ENCODE results near the gene CGB2. TPM values are rescaled to one million over a fixed set of nuclear protein-coding genes. Genes with fewer than 3 reads are reported as not detected.

The CGB2 gene
- total RNA-seq, 1 experiment from 2014 or later = 0.77 TPM

GRCh38 chr19:49061000-49061399, 29.3 kb downstream of the CGB2 start:
- Histone ChIP-seq H3K23me2 (ENCODE audit: insufficient read length, low read depth, low read length, poor library complexity, severe bottlenecking) (peaks cover 12% of the 10 kb centered on the region), H4K20me1 (ENCODE audit: control insufficient read depth, insufficient read depth, insufficient read length) (no peaks in the 10 kb centered on the region), H2BK120ac (ENCODE audit: low read depth, low read length, poor library complexity, severe bottlenecking) (no peak overlapping the region), H3K4ac (ENCODE audit: low read depth, low read length) (no peak overlapping the region), H3K14ac (ENCODE audit: insufficient read depth, low read length) (no peak overlapping the region), H3K18ac (ENCODE audit: insufficient read length, low read depth, low read length) (no peak overlapping the region), H4K5ac (ENCODE audit: insufficient read length, low read depth, low read length) (no peak overlapping the region), H4K91ac (ENCODE audit: insufficient read length, low read depth, low read length) (no peak overlapping the region), H3K23ac (ENCODE audit: insufficient read length, low read depth, low read length) (no peak overlapping the region), H2AK5ac (ENCODE audit: insufficient read length, low read length) (no peak overlapping the region), H2AFZ (ENCODE audit: low read length) (no peak overlapping the region), H4K8ac (replicated peaks; ENCODE audit: insufficient read length, low read depth, low read length) (no peak overlapping the region), H3K9ac (ENCODE audit: extremely low read depth, insufficient read length, low read length) (no peak overlapping the region), H2BK12ac (ENCODE audit: insufficient read length, low read depth, low read length) (no peak overlapping the region), H3K79me2 (ENCODE audit: insufficient read depth, low read length) (no peaks in the 10 kb centered on the region), H2BK5ac (ENCODE audit: insufficient read length, low read length) (no peak overlapping the region), H3K9me3 (ENCODE audit: control insufficient read depth, low read depth, low read length) (no peaks in the 10 kb centered on the region), H3K4me1 (ENCODE audit: insufficient read depth, low read length) (peaks cover 2% of the 10 kb centered on the region; the same call in 1 of the 2 replicates), H3K56ac (ENCODE audit: insufficient read length, low read depth, low read length) (no peak overlapping the region), H2BK15ac (ENCODE audit: low read depth, low read length) (no peak overlapping the region), H3K27me3 (ENCODE audit: insufficient read depth, low read length) (peaks cover 15% of the 10 kb centered on the region; the same call in 1 of the 2 replicates), H3T11ph (ENCODE audit: low read length) (no peak overlapping the region), H3K27ac (ENCODE audit: insufficient read length, low read depth, low read length) (no peak overlapping the region), H2BK20ac (ENCODE audit: low read depth, low read length, poor library complexity, severe bottlenecking) (no peak overlapping the region), H3K4me2 (ENCODE audit: insufficient read depth, insufficient read length, low read length) (no peak overlapping the region), H3K79me1 (ENCODE audit: insufficient read depth, low read depth, low read length, poor library complexity, severe bottlenecking) (no peaks in the 10 kb centered on the region)
- Mint-ChIP-seq H3K27ac (no peak overlapping the region), H3K4me1 (peaks cover 35 to 45% of the 10 kb centered on the region in 2 experiments), H3K9me3 (peaks cover 0 to 2% of the 10 kb centered on the region in 2 experiments; a peak in 1 of 5 replicates), H3K4me3 (no peak overlapping the region), H3K27me3 (ENCODE audit: low read depth) (peaks cover 76% of the 10 kb centered on the region), H3K36me3 (ENCODE audit: insufficient read depth in 1 of 3, low read depth in 3 of 3) (no peaks in the 10 kb centered on the region; a peak in 1 of 7 replicates)
- no CpG with 5 or more reads among the region's 2 CpGs for WGBS (ENCODE audit: extremely low coverage, insufficient read length, low lambda C conversion rate)
- TF ChIP-seq, protein P1, sequence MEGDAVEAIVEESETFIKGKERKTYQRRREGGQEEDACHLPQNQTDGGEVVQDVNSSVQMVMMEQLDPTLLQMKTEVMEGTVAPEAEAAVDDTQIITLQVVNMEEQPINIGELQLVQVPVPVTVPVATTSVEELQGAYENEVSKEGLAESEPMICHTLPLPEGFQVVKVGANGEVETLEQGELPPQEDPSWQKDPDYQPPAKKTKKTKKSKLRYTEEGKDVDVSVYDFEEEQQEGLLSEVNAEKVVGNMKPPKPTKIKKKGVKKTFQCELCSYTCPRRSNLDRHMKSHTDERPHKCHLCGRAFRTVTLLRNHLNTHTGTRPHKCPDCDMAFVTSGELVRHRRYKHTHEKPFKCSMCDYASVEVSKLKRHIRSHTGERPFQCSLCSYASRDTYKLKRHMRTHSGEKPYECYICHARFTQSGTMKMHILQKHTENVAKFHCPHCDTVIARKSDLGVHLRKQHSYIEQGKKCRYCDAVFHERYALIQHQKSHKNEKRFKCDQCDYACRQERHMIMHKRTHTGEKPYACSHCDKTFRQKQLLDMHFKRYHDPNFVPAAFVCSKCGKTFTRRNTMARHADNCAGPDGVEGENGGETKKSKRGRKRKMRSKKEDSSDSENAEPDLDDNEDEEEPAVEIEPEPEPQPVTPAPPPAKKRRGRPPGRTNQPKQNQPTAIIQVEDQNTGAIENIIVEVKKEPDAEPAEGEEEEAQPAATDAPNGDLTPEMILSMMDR (conservative IDR thresholded peaks at IDR 0.05) = no peak
- no peak for DNase-seq

Measured in H9 (cell line).